Aorta (tissue), 5 donors: Measurements from ENCODE around the gene AMOT. TPM values are rescaled to one million over a fixed set of nuclear protein-coding genes. Genes with fewer than 3 reads are reported as not detected.

Experiments
- ATAC-seq: fragments of 200-7000 bp; cut with Tn5 transposase; one replicate; pipeline ENCODE4 v1.9.1; 2022; ENCODE audit warnings: moderate library complexity; ENCODE audit not compliant: low FRiP score
- DNase-seq, 2 donors: peaks; one replicate each; pipeline ENCODE4 v3.0.0-alpha.2; 2020
- H3K27ac ChIP-seq, 2 donors: one replicate each; pipeline ENCODE4 v1.5.1; 2013; ENCODE audit warnings: low read length in 2 of 2, mild to moderate bottlenecking in 2 of 2, moderate library complexity in 2 of 2, control low read depth in 1 of 2, inconsistent platforms in 1 of 2, low read depth in 1 of 2
- H3K27me3 ChIP-seq, 2 donors: one replicate each; pipeline ENCODE4 v1.6.1; 2013; ENCODE audit warnings: control low read depth in 1 of 2, low read length in 1 of 2, mild to moderate bottlenecking in 1 of 2, moderate library complexity in 1 of 2; ENCODE audit not compliant: insufficient read depth in 2 of 2, control insufficient read depth in 1 of 2
- H3K36me3 ChIP-seq, 2 donors: one replicate each; pipeline ENCODE4 v1.6.1; 2013; ENCODE audit warnings: control low read depth in 1 of 2, low read length in 1 of 2, mild to moderate bottlenecking in 1 of 2; ENCODE audit not compliant: insufficient read depth in 2 of 2, control insufficient read depth in 1 of 2
- H3K4me1 ChIP-seq, 2 donors: one replicate each; pipeline ENCODE4 v1.6.1; 2013; ENCODE audit warnings: low read length in 2 of 2, control low read depth in 1 of 2, mild to moderate bottlenecking in 1 of 2, moderate library complexity in 1 of 2; ENCODE audit not compliant: insufficient read depth in 2 of 2, control insufficient read depth in 1 of 2
- H3K4me3 ChIP-seq, 2 donors: one replicate each; pipeline ENCODE4 v1.5.1; 2013; ENCODE audit warnings: low read length in 2 of 2, control low read depth in 1 of 2, mild to moderate bottlenecking in 1 of 2
- H3K9me3 ChIP-seq: one replicate; pipeline ENCODE4 v1.6.1; 2013; ENCODE audit warnings: mild to moderate bottlenecking, low read length; ENCODE audit not compliant: control insufficient read depth
- WGBS, 2 donors: extraction: QIAGEN DNeasy Blood & Tissue Kit; methylation state at CpG; one replicate each; pipeline ENCODE4 v1.1.7; 2013; 5-methylcytosine and 5-hydroxymethylcytosine counted together
- intact Hi-C, 2 donors: fragments of 100-400 bp; cut with DNase I; formaldehyde crosslinking; loops; one replicate each; pipeline versions ENCODE4 v1.14.2 to v1.15.0; 2022
- polyA plus RNA-seq, 2 donors: library from polyadenylated mRNA; stranded (reverse); fragments of 200-250 nt; gene quantifications; one replicate each; pipeline ENCODE4 v1.2.3, GENCODE V29; 2013
- total RNA-seq, 2 donors: library from RNA; stranded (reverse); fragmentation: NEBNext Ultra II Directional; extraction: Animal tissue kit (Norgen Biotek cat#: 25700); gene quantifications; one replicate each; pipeline ENCODE4 v1.2.1, GENCODE V29; 2021
- donor health status: healthy with polysubstance abuse.
- donor health status: Bipolar disorder and iron deficiency.
- donor health status: DM: no; HTN: no; CAD: no.
- donor health status: DM: no; HTN: no; CAD: no.
- donor health status: DM: yes; HTN: yes; CAD: no.

AMOT gene
- total and polyA plus RNA-seq, 4 donors = 4.0 to 17.3 (median 9.0) TPM

- WGBS, 2 donors = 69 to 92% methylated on average over 12 of the region's 12 CpGs
- no peak for ATAC-seq
- Histone ChIP-seq H3K27ac (no peak overlapping the region), H3K4me3 (no peak overlapping the region), H3K27me3 (no peaks in the 10 kb centered on the region), H3K36me3 (peaks cover 0 to 4% of the 10 kb centered on the region in 2 donors), H3K9me3 (no peaks in the 10 kb centered on the region), H3K4me1 (no peaks in the 10 kb centered on the region)
- DNase-seq = no peak
- intact Hi-C loops = no loop called here
Measured at GRCh38 chrX:112800971-112801775, 39.5 kb downstream of the AMOT start.

- H3K4me3 ChIP-seq = no peak overlapping the region
- ATAC-seq (no peak), DNase-seq (no peak)
- intact Hi-C loops = no loop called here
- no peaks in the 10 kb centered on the region for H3K9me3 ChIP-seq
- WGBS, 2 donors = 88 to 100% methylated on average over 1 of the region's 1 CpG
- no peaks in the 10 kb centered on the region for H3K27me3 ChIP-seq
- H3K36me3 ChIP-seq = peaks cover 0 to 4% of the 10 kb centered on the region in 2 donors
- no peak overlapping the region for H3K27ac ChIP-seq
- no peaks in the 10 kb centered on the region for H3K4me1 ChIP-seq
Measured at GRCh38 chrX:112799425-112799824, 41.2 kb downstream of the AMOT start.

- no peaks in the 10 kb centered on the region for H3K4me1 ChIP-seq
- H3K27ac ChIP-seq = no peak overlapping the region
- DNase-seq (no peak), ATAC-seq (no peak)
- no peak overlapping the region for H3K4me3 ChIP-seq
- no peaks in the 10 kb centered on the region for H3K9me3 ChIP-seq
- H3K27me3 ChIP-seq = no peaks in the 10 kb centered on the region
- peaks cover 0 to 4% of the 10 kb centered on the region in 2 donors for H3K36me3 ChIP-seq
- WGBS, 2 donors = 50 to 87% methylated on average over 2 of the region's 2 CpGs
- intact Hi-C loops = no loop called here
Measured at GRCh38 chrX:112798736-112799135, 41.9 kb downstream of the AMOT start.

- WGBS, 2 donors = 74 to 99% methylated on average over 4 of the region's 4 CpGs
- intact Hi-C loops = no loop called here
Measured at GRCh38 chrX:112789931-112790330, 50.7 kb downstream of the AMOT start.

GRCh38 chrX:112786076-112786475, 54.6 kb downstream of the AMOT start:
- H3K4me1 ChIP-seq = no peaks in the 10 kb centered on the region
- no peaks in the 10 kb centered on the region for H3K27me3 ChIP-seq
- no peak for DNase-seq
- H3K36me3 ChIP-seq = peaks cover 0 to 1% of the 10 kb centered on the region in 2 donors
- no peak overlapping the region for H3K27ac ChIP-seq
- ATAC-seq = no peak
- H3K4me3 ChIP-seq = no peak overlapping the region
- 56 to 94% methylated on average over 2 of the region's 2 CpGs for WGBS, 2 donors
- H3K9me3 ChIP-seq = no peaks in the 10 kb centered on the region
- intact Hi-C loops = no loop called here

More at GRCh38 chrX:112789931-112790330, 50.7 kb downstream of the AMOT start:
- DNase-seq (no peak), ATAC-seq (no peak)
- H3K4me3 ChIP-seq = no peak overlapping the region
- peaks cover 0 to 1% of the 10 kb centered on the region in 2 donors for H3K36me3 ChIP-seq
- no peaks in the 10 kb centered on the region for H3K27me3 ChIP-seq
- no peaks in the 10 kb centered on the region for H3K4me1 ChIP-seq
- no peak overlapping the region for H3K27ac ChIP-seq
- H3K9me3 ChIP-seq = no peaks in the 10 kb centered on the region

GRCh38 chrX:112785344-112785743, 55.3 kb downstream of the AMOT start:
- no peak overlapping the region for H3K4me3 ChIP-seq

GRCh38 chrX:112784692-112785091, 55.9 kb downstream of the AMOT start:
- H3K9me3 ChIP-seq = no peaks in the 10 kb centered on the region
- no peak overlapping the region for H3K4me3 ChIP-seq
- intact Hi-C loops = no loop called here
- no peaks in the 10 kb centered on the region for H3K4me1 ChIP-seq
- peaks cover 0 to 2% of the 10 kb centered on the region in 2 donors for H3K36me3 ChIP-seq
- WGBS, 2 donors = 71 to 90% methylated on average over 3 of the region's 3 CpGs
- ATAC-seq = no peak
- DNase-seq = no peak
- no peak overlapping the region for H3K27ac ChIP-seq
- H3K27me3 ChIP-seq = no peaks in the 10 kb centered on the region

More at GRCh38 chrX:112785344-112785743, 55.3 kb downstream of the AMOT start:
- intact Hi-C loops = no loop called here
- no peak overlapping the region for H3K27ac ChIP-seq
- ATAC-seq = no peak
- no peak for DNase-seq
- no peaks in the 10 kb centered on the region for H3K27me3 ChIP-seq
- H3K36me3 ChIP-seq = no peaks in the 10 kb centered on the region
- no peaks in the 10 kb centered on the region for H3K9me3 ChIP-seq
- 60 to 76% methylated on average over 5 of the region's 5 CpGs for WGBS, 2 donors
- H3K4me1 ChIP-seq = no peaks in the 10 kb centered on the region

GRCh38 chrX:112779139-112779538, 61.5 kb downstream of the AMOT start:
- H3K4me3 ChIP-seq = no peak overlapping the region
- 84 to 93% methylated on average over 9 of the region's 9 CpGs for WGBS, 2 donors
- DNase-seq (no peak), ATAC-seq (no peak)
- intact Hi-C loops = no loop called here
- H3K27me3 ChIP-seq = no peaks in the 10 kb centered on the region
- no peak overlapping the region for H3K27ac ChIP-seq
- peaks cover 0 to 2% of the 10 kb centered on the region in 2 donors for H3K36me3 ChIP-seq
- H3K9me3 ChIP-seq = no peaks in the 10 kb centered on the region
- H3K4me1 ChIP-seq = no peaks in the 10 kb centered on the region

- Histone ChIP-seq H3K4me1 (no peaks in the 10 kb centered on the region), H3K27ac (no peak overlapping the region), H3K9me3 (no peaks in the 10 kb centered on the region), H3K4me3 (no peak overlapping the region), H3K36me3 (peaks cover 0 to under 1% of the 10 kb centered on the region in 2 donors), H3K27me3 (no peaks in the 10 kb centered on the region)
- no peak for ATAC-seq
- DNase-seq = no peak
- intact Hi-C loops = no loop called here
- 62 to 72% methylated on average over 10 of the region's 10 CpGs for WGBS, 2 donors
Measured at GRCh38 chrX:112774651-112775293, 65.9 kb downstream of the AMOT start.
